ENCODE measurements around the gene CCDC50.

Gene CCDC50

DNA sequence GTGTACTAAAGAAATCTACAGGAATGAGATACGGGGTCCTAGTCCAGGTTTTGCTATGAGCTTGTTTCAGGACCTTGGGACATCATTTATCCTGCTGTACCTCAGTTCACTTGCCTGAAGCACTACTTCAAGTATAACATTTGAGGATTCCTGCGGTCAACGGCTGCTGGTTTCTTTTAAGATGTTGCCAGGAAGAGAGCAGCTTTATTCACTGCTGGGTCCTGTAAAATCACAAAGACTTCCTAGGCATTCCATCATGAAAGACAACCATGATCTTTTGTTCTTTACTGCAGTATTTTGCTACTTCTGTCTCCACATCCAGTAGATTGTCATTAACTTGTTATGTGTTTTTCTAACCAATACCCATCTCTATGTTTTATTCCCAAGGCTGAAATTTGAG is 70.7 kb downstream of the CCDC50 start:
- H3K4me3 ChIP-seq: no peak overlapping the region
- no peak overlapping the region for H3K27ac ChIP-seq

DNA sequence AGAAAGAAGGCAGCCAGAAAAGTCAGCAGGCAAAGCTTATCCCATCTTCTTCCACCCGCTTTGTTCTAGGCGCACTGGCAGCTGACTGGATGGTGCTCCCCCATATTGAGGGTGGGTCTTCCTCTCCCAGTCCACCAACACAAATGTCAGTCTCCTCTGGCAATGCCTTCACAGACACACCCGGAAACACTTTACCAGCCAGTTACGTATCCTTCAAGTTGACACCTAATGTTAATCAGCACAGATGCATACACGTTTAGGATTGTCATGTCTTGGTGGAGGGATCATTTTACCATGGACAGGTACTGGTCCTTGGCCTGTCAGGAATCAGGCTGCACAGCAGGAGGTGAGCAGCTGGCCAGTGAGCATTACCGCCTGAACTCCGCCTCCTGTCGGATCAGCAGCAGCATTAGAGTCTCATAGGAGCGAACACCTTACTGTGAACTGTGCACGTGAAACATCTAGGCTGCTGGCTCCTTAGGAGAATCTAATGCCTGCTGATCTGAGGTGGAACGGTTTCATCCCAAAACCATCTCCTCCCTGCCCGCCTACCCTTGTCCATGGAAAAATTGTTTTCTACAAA is 72.7 kb downstream of the CCDC50 start:
- H3K27ac ChIP-seq: no peak overlapping the region
- H3K4me3 ChIP-seq: no peak overlapping the region

DNA sequence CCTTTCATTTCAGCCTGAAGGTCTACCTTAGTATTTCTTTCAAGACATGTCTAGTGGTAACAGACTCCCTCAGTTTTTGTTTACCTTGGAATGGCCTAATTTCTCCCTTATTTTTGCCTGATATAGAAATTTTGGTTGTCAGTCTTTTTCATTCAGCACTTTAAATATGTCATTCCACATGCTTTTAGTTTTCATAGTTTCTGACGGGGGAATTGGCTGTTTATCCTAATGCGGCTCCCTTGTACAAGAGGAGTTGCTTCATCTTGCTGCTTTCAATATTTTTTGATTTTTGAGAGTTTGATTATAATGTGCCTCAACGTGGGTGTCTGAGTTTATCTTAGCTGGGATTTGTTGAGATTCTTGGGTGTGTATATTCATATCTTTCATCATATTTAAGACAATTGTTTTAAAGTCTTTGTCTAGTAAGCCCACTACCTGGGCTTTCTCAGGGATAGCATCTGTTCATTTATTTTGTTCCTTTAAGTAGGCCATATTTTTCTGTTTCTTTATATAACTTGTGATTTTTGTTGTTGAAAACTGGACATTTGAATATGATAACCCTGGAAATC is 80.7 kb downstream of the CCDC50 start:
- Histone ChIP-seq H3K27ac (no peak overlapping the region), H3K4me3 (no peak overlapping the region)

DNA sequence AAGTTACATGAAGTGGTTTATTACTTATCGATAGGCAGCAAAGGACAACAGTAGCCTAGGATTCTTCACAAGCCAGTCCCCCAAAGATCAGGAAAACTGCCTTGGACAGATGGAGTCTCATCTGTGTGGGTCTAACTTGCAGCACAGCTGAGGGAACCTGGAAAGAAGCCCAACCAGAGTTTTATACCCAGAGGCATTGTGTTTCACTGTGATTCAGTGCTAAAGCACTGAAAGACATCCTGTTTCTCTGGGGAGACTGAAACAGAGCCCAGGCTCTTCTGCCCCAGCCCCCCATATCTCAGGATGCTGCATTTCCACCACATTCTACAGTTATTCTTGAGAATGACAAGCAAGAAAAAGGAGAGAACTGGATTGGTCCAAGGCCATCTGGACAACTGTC is 83.6 kb downstream of the CCDC50 start:
- H3K27ac ChIP-seq: no peak overlapping the region
- no peak overlapping the region for H3K4me3 ChIP-seq

DNA sequence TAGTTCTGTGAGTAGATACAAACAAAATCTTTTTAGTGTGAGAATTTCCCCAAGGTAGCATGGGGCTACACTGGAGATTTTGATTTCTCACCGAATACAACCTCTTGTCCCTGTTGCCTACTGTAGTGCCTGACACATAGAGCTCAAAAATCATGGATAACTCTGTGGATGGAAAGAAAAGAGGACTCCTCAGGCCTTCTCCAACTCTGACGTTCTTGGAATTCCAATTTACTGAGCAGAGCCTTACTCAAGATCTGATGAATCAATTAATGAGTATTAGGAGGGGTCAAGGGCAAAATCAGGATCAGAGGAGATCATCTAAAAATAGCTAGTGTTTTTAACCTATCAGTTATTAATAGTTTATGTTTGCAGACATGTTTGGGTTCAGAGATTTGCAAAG is 85.1 kb downstream of the CCDC50 start:
- Histone ChIP-seq H3K4me3 (no peak overlapping the region), H3K27ac (no peak overlapping the region)

DNA sequence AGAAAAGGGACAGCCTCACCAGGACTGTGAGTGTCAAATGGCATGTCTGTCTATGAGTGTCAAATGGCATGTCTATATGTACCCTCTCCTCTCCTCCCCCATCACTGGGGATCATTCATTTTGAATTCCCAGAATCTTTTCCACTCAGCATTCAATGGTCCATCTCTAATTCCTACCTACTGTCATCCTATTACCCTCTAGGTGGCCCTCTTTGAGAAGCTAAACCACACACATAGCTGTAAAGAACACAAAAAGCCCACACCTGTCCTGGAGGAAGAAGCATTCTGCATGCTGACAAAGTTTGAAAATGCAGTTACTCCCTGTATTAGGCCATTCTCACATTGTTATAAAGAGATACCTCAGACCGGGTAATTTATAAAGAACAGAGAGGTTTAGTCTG is 85.5 kb downstream of the CCDC50 start:
- no peak overlapping the region for H3K27ac ChIP-seq
- no peak overlapping the region for H3K4me3 ChIP-seq

DNA sequence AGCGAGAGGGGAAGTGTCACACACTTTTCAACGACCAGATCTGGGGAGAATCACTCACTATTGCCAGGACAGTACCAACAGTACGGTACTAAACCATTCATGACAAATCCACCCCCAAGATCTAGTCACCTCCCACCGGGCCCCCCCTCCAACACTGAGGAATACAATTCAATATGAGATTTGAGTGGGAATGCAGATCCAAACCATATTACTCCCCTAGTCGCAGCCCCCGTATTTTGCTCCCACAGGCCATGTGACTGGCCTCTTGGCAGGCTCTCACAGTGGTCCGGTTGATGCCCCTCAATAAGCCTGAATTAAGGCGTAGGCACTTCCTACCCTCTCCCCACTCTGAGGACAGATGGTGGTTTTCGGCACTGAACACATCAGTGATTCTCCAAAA is 86.4 kb downstream of the CCDC50 start:
- Histone ChIP-seq H3K4me3 (no peak overlapping the region), H3K27ac (no peak overlapping the region)

DNA sequence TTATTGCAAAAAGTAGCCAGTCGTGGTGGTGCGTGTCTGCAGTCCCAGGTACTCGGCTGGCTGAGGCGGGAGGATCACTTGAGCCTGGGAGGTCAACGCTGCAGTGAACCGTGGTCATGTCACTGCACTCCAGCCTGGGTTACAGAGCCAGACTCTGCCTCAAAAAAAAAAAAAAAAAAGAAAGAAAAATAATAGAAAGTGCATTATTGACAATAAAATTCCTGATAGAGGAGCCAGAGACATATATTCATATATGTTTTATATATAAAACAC is 88.2 kb downstream of the CCDC50 start:
- Histone ChIP-seq H3K4me3 (no peak overlapping the region), H3K27ac (no peak overlapping the region)

DNA sequence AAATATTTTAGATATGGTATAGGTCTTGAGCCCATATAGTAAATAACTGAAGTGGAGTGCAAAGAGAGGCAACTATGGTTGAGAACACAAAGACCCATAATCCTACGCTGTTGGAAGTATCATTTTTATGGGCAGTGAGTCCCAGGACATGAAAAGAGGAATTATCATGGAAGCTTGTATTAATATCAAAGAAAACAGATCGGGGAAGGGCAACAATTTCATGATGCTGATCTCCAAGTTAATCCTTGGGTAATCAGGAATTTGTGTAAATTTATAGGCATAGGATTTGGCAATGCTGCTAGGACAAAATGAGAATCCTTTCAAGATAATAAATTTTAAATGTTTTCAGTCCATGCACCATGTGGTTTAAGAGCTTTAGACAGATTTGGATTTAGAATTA is 91.6 kb downstream of the CCDC50 start:
- H3K27ac ChIP-seq: no peak overlapping the region
- no peak overlapping the region for H3K4me3 ChIP-seq

DNA sequence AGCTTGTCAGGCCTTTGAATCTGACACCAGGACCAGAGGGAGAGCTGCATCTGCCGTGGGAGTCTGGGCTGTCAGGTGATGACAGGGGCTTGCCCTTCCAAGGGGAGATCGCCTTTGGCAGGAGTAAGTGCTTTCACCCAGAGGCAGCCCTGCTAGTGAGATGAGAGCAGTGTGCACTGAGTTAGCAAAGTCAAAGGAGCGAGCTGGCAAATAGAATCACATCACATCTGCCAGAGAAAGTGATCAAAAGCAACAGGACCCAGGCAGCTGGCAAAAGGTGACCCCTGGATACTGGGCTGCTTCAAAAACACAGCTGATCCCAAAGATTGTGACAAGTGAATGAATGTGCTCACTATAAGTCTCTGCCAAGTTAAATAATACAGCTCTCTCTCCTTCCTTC is 95.7 kb downstream of the CCDC50 start:
- Histone ChIP-seq H3K4me3 (no peak overlapping the region), H3K27ac (no peak overlapping the region)

DNA sequence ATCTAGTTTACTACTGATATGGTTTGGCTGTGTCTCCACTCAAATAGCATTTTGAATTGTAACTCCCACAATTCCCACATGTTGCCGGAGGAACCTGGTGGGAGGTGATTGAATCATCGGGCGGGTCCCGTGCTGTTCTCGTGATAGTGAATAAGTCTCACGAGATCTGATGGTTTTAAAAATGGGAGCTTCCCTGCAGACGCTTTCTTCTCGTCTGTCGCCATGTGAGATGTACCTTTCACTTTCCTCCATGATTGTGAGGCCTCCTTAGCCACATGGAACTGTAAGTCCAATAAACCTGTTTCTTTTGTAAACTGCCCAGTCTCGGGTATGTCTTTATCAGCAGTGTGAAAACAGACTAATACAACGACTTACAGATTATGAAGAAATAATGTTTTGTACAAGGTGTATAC is 96.1 kb downstream of the CCDC50 start:
- no peak overlapping the region for H3K4me3 ChIP-seq
- H3K27ac ChIP-seq: no peak overlapping the region

DNA sequence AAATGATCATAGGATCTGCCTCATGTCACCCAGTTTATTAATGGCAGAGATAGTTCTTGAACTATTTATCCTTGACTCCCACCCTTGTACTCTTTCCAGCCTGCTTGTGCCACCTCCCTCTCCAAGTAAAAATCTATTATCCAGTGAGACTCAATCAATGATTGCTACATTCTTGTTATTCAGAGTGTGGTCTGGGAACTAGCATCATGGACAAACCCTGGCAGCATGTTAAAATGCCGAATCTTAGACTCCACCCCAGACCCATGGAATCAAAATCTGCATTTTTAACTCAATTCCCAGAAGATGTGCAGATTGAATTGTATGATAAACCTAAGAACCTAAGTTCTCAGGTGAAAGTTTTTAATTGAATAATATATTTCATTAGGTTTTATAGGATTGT is 97.1 kb downstream of the CCDC50 start:
- H3K27ac ChIP-seq: no peak overlapping the region
- no peak overlapping the region for H3K4me3 ChIP-seq

DNA sequence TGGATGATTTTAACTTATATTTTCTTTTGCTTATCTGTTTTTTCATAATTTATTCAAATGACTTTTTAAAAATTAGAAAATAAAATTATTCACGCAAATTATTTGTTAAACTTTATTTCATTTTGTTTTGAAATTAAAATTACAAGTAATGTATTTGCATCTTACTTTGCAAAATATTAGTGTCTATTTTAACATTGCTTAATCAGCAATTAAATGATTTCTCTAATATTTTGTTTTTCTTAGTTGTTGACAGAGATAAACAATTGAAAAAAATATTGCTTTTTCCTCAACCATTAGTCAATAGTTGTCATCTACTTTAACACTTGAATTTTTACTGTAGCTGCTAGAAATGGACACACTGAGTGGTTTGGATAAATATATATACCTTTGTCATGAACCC is 99.0 kb downstream of the CCDC50 start:
- Histone ChIP-seq H3K4me3 (no peak overlapping the region), H3K27ac (no peak overlapping the region)

DNA sequence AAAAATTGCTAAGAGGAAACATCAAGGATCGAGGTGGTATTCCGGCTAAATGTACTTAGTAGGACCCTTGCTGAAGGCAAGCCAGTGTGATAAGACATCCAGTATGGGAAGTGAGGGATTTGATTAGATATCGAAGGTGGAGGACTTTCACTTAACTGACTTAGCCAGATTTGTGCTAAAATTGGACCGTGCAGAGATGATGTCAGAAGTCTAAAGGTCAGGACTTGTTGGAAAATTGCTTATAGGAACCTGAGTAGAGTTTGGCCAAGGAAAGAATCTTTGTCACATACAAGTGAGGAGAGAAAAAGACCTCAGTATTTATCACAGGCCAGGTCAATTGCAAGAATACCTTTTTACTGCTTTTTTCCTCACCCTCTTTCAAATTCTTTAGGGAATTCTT is 100.9 kb downstream of the CCDC50 start:
- Histone ChIP-seq H3K4me3 (no peak overlapping the region), H3K27ac (no peak overlapping the region)

DNA sequence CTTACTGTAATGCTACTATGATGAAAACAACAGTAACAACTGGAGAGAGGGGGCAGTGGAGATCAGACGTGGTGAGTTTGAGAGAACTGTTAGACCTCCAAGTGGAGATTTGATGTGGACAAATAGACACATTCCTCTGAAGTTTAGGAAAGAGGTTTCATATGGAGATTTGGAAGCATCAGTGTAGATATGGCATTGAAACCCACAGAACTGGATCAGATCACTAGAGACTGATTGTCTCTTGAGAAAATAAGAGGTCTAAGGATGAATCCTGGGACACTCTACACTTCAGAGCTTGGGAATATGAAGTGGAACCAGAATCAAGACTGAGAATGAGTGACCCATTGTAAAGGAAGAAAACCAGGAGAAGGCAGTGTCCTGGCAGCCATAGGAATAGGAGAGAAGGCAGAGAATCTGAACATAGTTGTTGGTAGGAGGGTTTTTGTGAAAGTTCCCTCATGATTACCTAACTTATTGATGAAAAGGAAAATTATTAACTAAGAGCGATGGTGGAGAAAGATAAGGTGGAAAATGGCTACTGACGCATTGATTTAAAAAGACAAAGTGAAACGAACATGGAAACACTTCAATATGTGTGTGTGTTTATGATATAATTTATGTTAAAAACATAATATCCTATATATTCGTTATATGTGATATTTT is 102.1 kb downstream of the CCDC50 start:
- H3K4me3 ChIP-seq: no peak overlapping the region
- no peak overlapping the region for H3K27ac ChIP-seq

DNA sequence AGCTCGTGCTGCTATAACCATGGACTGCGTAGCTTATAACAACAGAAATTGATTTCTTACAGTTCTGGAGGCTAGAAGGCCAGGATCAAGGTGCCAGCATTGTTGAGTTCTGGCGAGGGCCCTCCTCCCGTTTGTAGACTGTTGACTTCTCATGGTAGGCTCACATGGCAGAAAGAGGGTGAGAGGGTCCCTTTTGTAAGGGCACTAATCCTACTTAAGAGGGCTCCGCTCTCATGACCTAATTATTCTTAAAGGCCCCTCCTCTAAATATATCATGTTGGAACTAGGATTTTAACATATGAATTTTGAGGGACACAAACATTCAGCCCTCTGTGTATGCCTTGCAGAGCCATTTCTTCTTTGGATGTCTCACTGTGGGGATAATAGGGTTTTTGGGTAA is 103.0 kb downstream of the CCDC50 start:
- no peak overlapping the region for H3K4me3 ChIP-seq
- H3K27ac ChIP-seq: no peak overlapping the region

DNA sequence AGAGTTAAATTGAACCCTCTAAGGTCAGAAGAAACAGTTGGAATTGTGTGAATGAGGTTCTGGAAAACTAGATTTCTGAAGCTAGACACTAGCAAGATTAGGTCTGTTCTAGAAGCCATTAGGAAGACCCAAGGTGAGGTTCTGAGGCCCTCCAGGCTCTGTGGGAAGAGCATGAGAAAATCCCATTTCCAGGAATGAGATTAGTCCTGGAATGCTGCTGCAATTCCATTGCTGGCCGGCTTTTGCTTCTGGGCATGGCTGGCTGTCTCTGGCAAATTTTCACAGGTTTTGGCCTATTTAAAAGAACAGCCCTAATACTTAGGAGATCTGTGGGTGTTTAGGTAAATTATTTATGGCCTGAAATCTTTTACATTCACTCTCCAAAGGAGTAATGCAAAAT is 104.8 kb downstream of the CCDC50 start:
- Histone ChIP-seq H3K27ac (no peak overlapping the region), H3K4me3 (no peak overlapping the region)

DNA sequence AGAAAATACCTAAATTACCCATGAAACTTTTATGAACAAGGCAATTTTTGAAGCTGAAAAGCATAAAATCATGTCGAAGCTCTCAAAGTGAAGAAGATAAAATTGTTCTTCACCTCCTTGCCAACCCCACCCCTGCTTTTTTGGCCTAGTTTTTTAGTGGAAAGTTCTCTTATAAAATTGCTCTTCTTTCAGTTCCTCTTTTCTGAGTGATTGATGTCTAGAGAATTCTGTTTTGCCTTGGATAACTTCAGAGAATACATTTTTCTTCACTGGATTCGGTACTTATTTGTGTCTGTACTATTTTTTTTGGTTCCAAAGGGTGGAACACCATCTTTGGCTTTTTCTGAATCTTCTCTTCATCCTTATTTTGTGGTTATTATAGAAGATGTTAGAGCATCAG is 106.8 kb downstream of the CCDC50 start:
- no peak overlapping the region for H3K4me3 ChIP-seq

DNA sequence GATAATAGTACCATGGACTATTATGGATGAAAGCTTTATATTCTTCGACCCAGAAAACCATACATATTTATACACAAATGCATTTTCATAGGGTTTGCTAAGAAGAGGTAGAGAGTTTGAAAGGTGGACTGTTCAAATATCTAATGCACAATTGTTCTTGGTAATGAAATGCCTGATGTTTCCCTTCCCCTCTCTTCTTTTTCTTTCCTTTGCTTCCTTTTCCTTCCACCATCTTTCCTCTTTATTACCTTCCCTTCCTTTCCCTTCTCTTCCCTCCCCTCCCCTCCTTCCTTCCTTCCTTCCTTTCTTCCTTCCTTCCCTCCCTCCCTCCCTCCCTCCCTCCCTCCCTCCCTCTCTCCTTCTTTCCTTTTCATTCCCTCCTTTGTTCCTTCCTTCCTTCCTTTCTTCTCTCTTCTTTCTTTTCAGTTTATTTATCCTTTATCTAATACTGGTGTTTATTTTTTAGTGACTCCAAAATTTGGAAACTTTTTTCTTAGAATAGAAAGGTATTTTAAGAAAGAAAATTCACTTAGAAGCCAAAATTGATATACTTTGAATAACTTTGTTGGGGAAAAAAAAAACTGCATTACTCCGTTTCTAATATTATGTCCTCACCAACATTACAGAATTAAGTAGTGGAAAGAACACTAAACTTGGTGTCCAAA is 109.1 kb downstream of the CCDC50 start:
- H3K27ac ChIP-seq: no peak overlapping the region
- no peak overlapping the region for H3K4me3 ChIP-seq

More for the DNA sequence above, 106.8 kb downstream of the CCDC50 start:
- H3K27ac ChIP-seq: no peak overlapping the region

DNA sequence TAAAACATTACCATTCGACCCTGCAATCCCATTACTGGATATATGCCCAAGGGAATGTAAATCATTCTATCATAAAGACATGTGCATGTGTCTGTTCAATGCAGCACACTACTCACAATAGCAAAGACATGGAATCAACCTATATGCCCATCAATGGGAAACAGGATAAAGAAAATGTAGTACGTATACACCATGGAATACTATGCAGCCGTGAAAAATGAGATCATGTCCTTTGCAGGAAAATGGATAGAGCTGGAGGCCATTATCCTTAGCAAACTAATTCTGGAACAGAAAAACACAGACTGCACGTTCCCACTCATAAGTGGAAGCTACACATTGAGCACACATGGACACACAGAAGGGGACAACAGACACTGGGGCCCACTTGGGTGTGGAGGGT is 111.3 kb downstream of the CCDC50 start:
- H3K27ac ChIP-seq: no peak overlapping the region
- H3K4me3 ChIP-seq: no peak overlapping the region

DNA sequence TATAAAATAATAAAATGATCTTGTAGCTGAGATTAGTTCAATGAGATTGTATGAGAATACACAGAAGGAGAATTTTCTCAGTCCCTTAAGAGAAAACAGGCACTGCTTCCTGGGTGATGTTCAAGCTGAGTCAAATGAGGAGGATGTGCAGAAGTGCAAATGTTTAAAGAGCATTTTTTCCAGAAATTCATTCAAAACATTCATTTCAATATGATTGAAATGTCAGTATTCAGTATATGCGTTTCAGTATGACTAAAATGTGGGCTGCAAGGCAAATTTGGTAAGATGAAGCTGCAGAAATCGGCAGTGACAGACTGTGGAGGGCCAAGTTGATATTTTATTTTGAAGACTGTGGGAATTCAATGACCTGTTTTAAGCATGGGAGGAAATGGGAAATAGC is 112.5 kb downstream of the CCDC50 start:
- H3K27ac ChIP-seq: no peak overlapping the region

DNA sequence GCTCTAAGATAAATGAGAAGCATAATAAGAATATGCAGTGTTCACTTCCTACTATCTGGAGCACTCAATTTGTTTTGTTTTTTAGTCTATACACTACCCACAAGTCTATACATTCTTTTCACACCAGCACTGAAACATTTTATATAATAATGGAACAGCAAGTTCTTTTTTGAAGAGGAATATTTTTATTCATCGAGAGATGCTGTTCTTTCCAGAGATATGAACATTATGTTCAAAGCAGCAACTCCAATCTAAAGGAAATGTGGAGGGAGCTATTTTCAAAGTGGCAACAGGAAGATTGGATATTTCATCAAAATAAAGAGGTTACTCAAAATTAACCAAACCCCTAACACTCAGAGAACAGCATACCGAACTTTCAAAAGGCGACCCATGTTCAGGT is 115.4 kb downstream of the CCDC50 start:
- Histone ChIP-seq H3K27ac (no peak overlapping the region), H3K4me3 (no peak overlapping the region)

More for the DNA sequence above, 112.5 kb downstream of the CCDC50 start:
- H3K4me3 ChIP-seq: no peak overlapping the region

Data from skin epidermis (tissue), 12 donors.